GM18499 (cell line): ENCODE measurements around the gene ZNF462.

Experiments
- ATAC-seq: cut with Tn5 transposase; IDR thresholded peaks from one replicate; pipeline ENCODE4 v1.9.1; 2021; ENCODE audit warnings: moderate number of reproducible peaks; ENCODE audit not compliant: insufficient read depth, unreplicated experiment

Gene ZNF462

DNA sequence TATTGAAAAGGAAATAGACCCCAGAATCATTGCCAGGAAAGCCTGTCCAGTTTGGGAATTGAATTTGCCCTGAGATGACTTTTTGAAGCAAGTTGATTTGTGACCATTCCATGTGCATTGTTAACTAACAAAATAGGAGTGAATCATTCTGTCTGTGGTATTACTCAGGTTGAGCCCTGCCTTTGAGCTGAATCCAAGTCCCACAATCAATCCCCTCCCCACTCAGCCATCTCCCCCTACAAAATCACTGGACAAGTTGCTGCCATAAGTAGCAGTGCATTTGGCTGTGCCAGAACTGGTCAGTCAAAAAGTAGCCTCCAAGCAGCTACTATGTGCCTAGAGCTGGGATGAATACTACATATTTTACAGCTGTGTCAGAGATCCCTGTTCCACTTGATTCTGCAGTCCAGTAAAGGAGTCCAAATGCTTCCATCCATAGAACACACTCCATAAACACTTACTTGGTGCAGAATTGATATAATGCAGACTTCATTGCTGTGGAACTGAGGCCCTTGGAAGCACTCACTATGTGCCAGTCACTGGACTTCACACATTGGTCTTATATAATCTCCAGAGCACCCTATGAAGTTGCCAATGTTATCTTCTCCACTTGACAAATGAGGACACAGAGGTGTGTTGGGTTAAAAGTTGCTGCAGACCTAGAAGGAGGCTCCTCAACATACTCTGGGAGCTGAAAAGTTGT lies 96.1 kb downstream of the ZNF462 start:
- ATAC-seq: no peak

DNA sequence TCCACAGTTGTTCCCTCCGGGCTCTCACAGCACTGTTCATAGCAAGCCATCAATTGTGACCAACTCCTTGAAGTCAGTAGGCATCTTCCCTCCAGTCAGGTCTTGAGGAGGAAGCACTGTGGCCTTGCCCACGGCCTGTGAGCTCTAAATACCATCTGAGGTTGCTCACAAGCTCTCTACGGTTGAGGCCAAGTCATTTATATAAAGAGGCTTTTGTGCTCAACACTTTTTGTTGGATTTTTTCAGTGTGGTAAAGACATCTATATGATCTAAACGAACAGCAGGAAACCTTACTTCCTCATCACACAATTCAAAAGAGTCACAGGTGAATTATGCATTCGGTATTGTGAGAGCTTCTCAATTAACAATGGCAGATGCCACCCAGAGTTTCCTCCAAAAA lies 97.3 kb downstream of the ZNF462 start:
- ATAC-seq: no peak

DNA sequence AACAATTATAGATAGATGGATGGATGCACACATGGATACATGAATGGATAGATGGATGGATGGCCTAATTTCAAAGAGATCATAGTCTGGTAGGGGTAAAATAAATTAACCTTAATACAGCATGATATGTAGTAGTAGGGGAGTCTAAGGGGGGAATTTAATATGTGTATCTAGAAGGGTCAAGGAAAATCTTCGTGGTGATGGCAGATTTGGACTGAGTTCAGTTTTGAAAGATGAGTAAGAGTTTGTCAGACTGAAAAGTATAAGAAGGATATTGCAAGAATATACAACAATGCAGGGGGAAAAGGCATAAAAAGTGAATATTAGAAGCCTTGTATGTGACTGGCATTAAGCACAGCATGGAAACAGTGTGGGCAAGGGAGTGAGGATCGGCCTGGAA lies 98.7 kb downstream of the ZNF462 start:
- no peak for ATAC-seq

DNA sequence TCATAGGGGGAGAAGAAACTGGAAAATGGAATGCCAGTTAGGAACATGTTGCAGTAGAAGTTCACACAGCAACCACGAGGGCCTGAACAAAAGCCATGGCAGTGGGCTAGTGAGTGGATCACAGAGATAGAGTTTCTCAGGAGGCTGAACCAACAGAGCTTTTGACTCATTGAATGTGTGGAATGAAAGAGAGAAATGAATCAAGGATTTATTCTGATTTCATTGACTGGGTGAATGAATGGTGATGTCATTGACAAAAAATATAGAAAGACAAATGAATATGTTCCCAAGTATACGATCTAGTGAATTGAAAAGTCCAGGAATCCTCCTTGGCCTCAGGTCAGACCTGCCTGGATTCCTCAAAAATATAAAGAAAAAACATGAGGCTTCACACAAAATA lies 99.2 kb downstream of the ZNF462 start:
- no peak for ATAC-seq

DNA sequence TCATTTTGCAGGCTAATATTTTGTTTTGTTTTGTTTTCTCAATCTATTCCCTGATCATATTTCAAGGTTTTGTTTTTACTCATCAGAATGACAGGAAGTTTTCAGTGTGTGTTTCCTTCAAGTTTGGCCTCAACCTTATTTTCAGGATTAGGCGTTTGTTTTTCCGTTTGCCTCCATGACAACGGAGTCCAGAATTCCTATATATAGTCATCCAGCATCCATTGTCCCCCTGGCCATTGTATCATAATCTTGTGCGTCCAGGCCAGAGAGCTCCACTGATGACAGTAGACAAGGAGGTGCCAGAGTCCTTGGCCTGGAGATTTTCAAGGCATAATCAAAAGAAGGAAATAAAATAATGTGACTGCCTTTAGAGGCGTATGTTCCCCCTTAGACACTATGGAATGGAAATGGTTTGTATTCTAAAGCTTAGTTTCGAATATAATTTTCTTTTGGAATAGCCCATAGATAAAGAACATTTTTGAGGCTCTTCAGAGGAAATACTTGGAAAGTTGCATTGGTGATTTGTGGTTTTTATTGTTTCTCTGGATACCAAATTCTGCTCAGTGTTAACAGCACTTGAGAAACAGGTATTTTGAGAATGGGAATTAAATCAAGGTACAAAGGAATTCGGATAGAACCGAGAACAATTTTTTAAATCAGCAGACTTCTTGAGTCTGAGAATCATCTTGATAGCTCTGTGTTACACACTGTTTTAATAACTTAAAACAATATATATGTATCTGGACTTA lies 99.8 kb downstream of the ZNF462 start:
- ATAC-seq: no peak

DNA sequence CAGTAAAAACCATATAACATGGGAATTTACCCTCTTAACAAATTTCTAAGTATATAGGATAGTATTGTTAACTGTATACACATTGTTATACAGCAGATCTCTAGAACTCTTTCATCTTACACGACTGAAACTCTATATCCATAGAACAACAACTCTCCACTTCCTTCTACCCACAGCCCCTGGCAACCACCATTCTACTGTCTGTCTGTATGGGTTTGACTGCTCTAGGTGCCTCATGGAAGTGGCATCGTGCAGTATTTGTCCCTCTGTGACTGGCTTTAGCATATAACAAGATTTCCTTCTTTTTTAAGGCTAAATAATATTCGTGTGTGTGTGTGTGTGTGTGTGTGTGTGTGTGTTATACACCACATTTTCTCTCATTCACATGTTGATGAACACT lies 100.7 kb downstream of the ZNF462 start:
- no peak for ATAC-seq

DNA sequence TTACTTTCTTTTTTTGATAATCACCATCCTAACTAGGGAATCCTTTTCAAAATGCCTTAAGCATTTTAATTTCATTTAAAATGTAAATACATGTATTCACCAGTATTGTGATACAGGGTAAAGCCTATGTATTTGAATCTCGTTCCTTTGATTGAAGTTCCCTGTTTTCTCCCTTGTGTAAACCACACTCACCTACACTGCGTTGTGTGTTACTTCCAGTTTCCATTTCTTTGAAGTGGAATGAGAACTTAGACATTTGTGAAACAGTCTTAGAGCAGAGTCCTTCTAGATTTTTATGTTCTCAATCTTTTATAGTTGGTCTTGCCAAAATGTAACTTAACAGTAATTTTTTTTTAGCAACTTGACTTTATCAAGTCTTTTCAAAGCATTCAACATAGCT lies 101.4 kb downstream of the ZNF462 start:
- ATAC-seq: no peak

DNA sequence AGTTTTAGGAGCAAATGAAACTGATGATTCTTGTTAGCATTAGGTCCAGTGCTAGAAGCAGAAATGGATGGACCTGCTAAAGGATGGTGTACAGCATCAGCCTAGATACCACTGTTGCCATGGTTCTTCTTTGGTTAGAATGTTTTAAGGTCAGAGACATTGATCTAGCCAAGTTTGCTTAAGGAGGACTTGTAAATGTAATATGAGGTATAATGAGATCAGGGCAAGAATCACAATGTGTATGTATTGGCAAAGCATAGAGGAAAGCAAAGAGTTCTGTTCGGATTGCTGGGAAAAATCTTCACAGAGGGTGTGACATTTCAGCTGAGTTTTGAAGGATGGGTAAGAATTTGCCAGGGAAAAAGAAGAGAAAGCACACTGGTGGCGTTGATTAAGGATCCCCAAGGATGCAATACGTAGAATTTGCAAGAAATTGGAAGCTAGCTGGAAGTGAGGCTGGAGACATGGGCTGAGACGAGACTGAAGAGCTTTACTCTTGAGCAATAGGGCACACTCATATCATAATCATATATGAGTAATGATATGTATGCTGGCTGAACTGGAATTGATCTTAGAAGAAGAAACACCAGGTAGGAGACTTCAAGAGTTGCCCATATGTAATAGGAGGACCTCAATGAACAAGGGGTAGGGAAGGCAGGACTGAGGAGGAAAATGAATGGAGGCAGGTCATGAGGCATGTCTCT lies 102.0 kb downstream of the ZNF462 start:
- ATAC-seq: no peak

DNA sequence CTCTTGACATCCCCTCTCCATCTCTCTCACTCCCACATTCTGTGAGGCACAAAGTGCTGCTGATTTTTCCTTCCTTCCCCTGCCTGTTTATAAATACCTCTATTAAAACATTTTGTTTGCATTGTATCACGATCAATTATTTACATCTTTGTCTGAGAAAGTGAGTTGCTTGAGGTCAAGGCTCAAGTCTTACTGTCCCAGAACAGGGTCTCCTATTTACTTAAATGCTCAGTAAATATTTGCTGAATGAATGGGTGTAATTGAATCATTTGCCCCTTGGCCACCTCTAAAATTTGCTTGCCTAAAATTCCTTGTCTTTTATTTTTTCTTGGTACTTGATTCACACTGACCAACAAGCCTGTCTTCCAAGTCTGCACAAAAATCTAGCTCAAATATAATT lies 103.5 kb downstream of the ZNF462 start:
- no peak for ATAC-seq

DNA sequence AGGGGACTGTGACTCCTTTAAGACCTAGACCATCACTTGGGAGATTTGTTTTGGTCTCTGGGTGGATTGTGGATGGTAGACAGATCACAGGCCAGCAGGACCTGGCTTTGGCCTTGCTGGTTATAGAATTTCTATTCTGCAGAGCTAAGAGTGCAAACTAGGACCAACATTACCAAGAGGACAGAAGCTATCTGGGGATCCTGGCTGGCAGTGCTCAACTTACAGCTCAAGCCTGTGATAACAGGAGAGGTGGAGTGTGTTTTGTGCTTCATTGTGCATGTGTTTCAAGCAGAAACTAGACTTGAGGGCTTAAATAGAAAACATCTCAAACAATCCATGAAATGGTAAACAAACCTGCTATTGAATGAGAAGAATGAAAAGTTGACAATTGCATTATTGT lies 106.7 kb downstream of the ZNF462 start:
- no peak for ATAC-seq

DNA sequence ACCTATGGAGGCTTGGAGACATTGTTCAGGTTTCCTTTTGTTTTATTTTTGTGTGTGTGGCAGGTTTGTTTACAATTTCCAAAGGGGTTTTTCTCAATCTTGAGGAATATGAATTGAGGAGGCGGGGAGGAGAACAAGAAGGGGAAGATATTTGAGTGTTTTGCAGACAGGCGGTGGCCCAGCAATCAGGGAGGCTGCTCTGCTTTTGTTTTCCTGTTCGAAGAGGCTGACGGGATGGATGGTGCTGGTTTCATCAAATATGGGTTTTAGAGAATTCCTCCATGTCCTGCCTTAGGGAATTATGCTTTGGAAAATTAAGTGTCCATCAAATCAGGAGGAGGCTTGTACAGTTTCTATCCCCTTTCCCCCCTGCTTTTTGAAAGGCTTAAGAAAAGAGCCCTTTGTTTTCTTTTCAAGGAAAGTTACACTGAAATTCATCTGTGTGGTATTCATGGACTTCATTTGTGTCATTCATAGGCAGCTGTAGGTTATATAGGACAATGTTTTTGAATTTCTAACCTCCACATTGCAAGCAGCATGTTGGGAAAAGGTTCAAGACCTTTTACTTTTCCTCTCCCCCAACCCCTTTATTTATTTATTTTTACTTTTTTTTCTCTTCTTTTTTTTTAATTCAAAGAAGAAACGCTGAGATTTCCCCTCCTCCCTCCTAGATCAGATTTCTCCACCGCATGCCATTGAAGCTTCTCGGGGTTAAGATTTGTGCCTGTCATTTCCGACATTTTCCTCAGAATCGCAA lies 107.4 kb downstream of the ZNF462 start:
- ATAC-seq: no peak

DNA sequence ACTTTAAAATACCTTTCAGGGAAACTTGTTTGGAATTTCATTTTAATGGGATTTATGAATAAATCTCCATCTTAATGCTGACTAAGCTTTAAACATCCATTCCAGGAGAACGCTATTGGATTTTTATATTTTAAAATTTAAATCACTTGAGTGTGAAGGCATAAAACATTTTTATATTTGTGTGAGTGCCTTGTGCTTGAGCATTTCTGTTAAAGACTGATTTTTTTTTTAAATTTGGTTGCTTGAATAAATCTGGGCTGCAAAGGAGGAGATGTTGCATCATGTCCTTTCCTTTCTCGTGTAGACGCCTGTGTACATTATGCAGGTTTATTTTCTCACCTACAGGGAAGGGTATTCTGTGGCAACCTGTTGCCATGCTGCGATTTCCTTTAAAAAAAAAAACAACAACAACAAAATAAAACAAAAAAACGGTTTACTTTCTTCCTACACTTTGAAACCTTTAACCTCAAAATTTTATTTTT lies 108.1 kb downstream of the ZNF462 start:
- ATAC-seq: no peak

DNA sequence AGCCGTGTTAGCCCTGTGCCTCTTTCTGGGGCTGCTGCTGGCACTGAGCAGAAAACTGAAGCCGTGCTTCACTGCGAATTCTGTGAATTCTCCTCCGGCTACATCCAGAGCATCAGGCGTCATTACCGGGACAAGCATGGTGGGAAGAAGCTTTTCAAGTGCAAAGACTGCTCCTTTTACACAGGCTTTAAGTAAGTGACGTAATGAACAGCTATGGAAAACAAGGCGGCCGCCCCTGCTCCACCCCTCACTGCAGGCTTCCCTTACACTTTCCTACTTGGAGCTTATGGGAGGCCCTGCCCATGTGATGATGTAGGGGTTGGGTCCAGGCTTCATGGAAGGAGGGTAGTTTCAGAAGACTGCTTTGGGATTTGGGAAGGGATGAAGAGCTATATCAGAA lies 109.1 kb downstream of the ZNF462 start:
- no peak for ATAC-seq

DNA sequence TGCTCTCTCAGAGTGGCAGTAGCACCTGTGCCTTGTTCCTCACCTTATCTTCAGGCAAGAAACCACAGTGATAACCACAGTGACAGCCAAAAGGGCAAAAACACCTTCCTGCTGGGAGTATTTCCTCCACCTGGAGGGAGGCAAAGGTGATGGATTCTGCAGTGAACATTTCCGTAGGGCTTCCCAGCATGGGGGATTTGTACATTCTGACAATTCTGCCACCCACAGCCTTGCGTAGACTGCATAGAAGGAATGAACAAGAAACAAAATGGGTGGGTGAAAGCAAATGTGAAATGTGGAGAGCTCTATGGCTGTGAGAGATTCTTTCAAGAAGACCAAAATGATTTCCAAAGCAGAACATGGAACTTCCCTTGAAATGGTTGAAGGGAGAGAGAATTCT lies 111.4 kb downstream of the ZNF462 start:
- no peak for ATAC-seq

DNA sequence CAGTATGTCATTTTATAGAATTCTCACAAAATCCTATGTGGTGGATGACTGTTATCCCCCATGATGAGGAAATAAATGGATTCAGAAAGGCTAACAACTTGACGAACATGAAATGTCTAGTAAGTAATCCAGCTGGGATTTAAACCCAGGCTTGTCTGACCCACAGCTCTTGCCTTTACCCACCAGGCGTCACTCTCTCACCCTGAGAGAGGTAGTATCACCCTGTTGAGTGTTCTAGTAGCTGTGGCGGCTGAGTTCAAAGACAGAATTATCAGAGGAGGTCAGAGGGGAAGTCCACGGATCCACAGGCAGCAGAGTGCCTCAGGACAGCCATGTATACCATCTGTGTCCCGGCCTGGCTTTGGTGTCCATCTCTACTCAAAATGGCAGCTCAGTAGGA lies 113.8 kb downstream of the ZNF462 start:
- no peak for ATAC-seq

DNA sequence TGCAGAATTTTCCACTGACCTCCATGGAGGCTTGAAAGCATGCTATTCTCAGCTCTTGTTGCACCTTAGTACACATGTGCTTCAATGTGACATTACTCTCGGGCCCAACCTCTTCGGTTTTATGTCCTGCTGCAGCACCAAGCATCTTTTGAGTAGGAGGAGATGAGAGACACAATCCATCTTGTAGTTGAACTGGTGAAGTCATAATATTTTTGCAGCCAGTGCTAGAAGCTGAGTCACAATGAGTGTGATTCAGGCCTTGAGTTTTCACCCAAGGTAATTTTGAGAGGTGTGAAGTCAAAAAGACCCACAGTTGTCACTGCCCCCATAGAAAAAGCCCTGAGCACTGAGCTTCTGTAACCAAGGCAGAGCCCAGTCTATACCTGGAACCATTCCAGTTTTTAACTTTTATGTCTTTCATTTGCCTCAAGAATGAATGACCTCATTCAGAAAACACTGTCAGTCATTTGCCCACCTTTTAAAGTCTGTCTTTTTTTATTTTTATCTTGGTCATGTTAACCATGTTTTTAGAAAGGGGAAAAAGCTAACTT lies 117.7 kb downstream of the ZNF462 start:
- no peak for ATAC-seq

DNA sequence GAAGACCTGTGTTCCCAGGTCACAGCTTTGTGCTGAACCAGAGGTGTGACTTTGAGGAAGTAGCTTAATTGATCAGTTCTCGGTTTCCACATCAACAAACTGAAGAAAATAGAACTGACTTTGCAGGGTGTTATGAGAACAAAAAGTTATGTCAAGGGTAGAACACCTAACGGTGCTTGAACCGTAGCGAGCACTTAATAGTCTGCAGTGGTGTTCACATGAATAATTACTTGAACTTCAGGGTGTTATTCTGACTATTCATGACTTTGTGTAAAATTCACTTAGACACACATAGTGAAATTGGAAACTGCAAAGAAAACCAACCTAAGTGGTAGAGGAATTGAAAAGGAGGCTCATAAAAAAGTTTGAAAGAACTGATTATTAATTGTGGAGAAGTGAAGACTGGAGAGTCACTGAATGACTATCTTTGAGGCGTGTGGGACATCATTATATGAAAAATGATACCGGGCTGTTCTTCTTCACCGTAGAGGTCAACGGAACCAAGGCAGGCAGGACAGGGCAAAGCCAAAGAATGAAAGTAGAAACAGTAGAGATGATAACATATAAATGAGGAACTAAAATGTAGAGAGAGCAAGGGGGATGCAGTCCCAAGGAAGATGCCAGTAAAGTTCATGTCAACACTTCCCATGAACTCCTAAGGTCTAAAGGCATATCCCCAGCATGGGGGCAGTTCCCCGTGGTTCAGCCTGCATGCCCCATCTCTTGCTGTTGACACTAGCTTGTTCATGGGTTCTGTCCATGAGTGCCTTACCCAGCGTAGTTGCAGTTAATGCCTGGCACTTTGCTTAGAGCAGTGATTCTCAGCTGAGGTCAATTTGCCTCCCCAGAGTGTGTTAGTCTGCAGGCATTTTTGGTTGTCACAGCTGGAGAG lies 118.7 kb downstream of the ZNF462 start:
- peak; percentile 73 for ATAC-seq

DNA sequence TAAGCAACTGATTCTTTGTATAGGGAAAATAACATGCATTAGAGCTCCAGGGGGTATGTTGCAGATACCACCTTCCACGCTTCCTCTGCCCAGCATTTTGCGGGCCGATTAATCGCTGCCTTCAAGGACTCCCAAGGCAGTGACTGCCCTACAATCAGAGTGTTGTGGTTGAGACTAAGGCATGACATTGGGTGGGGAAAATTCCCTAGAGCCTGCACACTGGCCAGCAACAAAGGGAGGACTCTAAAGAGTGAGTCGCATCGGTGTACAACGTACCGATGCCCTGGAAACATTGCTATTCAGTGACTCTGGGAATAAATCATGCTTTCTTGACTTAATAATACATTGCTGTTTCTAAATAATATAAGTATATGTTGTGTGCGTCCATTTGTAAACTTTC lies 119.7 kb downstream of the ZNF462 start:
- no peak for ATAC-seq

DNA sequence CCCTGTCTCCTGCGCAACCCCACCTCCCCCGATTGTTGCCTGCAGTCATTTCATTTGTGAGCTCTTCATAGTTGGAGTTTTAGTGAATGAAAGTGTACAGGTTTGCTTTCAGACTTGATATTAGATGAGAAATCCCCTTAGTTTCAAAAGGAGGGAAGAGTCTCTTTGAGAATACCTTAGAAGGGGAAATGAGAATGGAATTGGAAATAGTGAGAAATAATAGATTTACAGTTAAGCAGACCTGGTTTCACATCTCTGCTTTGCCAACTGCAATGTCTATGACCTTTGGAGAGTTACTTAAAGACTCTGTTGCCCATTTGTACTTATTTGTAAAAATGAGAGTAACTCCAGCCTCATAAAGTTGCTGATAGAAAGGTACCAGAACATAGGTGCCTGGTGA lies 120.4 kb downstream of the ZNF462 start:
- ATAC-seq: no peak
